ENCODE data around the gene GANC.
"Not testable (repeated sequence)": the region's sequence is repeated elsewhere in the genome, so short reads cannot be mapped to it uniquely, and the experiment has no call there.

GANC gene, protein sequence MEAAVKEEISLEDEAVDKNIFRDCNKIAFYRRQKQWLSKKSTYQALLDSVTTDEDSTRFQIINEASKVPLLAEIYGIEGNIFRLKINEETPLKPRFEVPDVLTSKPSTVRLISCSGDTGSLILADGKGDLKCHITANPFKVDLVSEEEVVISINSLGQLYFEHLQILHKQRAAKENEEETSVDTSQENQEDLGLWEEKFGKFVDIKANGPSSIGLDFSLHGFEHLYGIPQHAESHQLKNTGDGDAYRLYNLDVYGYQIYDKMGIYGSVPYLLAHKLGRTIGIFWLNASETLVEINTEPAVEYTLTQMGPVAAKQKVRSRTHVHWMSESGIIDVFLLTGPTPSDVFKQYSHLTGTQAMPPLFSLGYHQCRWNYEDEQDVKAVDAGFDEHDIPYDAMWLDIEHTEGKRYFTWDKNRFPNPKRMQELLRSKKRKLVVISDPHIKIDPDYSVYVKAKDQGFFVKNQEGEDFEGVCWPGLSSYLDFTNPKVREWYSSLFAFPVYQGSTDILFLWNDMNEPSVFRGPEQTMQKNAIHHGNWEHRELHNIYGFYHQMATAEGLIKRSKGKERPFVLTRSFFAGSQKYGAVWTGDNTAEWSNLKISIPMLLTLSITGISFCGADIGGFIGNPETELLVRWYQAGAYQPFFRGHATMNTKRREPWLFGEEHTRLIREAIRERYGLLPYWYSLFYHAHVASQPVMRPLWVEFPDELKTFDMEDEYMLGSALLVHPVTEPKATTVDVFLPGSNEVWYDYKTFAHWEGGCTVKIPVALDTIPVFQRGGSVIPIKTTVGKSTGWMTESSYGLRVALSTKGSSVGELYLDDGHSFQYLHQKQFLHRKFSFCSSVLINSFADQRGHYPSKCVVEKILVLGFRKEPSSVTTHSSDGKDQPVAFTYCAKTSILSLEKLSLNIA (N-terminal part only)

DNA sequence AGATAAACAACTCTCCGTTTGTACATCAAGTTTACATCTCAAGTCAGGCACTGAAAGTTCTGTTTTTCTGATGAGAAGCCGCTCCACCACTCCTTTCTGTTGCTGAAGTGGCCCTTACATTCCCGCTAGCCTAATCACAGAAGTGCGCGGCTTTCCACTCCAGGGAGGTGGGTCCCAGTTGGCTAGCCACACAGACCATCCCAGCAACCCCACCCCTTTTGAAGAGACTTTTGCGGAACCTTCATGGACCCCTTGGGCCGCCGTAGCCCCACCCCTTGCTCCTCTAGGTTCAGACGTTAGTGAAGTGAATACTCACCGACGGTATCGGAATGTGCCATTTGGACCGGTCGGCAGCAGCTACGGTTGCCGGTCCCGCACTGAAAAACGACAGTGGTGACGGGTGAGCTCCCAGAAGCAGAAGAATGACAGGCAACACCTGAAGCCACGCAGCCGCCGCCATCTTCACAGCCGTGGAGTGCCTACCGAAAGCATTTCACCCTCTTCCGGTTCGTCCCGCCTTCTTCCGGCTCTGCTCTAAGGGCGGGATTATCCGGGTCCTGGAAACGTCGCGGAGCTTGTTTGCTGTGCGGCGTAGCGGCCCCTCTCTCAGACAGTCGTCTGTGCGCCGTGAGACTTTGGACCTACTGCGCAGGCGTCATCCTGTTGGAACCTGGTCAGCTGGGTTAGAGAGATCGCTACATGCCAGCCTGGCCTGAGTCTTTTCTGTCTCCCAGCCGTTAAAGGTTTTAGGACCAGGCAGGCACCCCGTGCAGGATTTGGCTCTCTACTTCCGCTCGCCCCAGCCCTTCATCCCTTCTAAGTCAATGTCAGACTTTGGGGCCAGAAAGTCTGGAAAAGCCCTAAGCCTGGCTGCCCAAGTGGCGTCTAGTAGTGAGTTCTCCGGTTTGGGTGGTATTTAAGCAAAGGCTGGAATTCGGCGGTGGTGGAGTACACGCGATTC lies at the start of gene GANC, which contains the start of gene TMEM87A:
TSS of gene GANC (plus strand) at position 263 of the 961 bp plus-strand sequence. CDS start 1,281 bp downstream, outside the sequence.
TSS of gene TMEM87A (minus strand) at position 495 of the 961 bp plus-strand sequence. CDS start at position 460, 35 bp downstream.
- Histone ChIP-seq H3K36me3 (ENCODE audit: insufficient read depth) (no peaks in the 10 kb centered on the region), H3K79me2 (ENCODE audit: insufficient read depth, low read depth) (peaks cover 71% of the 10 kb centered on the region), H3K4me1 (ENCODE audit: low read depth, poor library complexity, severe bottlenecking) (peaks cover 33% of the 10 kb centered on the region)

DNA sequence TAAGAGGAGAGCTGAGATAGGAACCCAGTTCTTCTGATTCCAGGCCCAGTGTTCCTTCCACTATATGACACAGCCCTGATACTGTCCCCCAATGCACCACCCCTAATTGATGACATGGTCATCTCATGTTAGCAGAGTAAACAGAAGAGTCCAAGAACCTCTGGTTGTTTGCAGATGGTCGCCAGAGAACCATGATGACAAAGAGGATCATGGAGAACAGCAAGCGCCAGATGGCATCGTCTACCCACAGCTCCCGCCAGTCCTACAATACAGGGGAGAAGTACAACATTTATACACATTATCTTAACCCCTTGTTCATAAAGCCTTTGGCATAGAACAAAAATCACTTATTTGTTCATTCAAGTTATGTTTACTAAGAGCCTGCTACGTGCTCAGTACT lies 46.4 kb upstream of the GANC start:
- H3K79me2 ChIP-seq (ENCODE audit: insufficient read depth, low read depth) = no peaks in the 10 kb centered on the region
- no peak overlapping the region for H3K4me3 ChIP-seq (IDR thresholded peaks at IDR 0.05; ENCODE audit: insufficient read depth, low read depth, low read length)
- no peak overlapping the region for H3K9ac ChIP-seq
- no peak overlapping the region for H2AFZ ChIP-seq (ENCODE audit: low read depth)
- no peaks in the 10 kb centered on the region for H3K4me1 ChIP-seq (ENCODE audit: low read depth, poor library complexity, severe bottlenecking)
- TF ChIP-seq, protein P1, sequence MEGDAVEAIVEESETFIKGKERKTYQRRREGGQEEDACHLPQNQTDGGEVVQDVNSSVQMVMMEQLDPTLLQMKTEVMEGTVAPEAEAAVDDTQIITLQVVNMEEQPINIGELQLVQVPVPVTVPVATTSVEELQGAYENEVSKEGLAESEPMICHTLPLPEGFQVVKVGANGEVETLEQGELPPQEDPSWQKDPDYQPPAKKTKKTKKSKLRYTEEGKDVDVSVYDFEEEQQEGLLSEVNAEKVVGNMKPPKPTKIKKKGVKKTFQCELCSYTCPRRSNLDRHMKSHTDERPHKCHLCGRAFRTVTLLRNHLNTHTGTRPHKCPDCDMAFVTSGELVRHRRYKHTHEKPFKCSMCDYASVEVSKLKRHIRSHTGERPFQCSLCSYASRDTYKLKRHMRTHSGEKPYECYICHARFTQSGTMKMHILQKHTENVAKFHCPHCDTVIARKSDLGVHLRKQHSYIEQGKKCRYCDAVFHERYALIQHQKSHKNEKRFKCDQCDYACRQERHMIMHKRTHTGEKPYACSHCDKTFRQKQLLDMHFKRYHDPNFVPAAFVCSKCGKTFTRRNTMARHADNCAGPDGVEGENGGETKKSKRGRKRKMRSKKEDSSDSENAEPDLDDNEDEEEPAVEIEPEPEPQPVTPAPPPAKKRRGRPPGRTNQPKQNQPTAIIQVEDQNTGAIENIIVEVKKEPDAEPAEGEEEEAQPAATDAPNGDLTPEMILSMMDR (conservative IDR thresholded peaks at IDR 0.05; ENCODE audit: low read depth, low read length) = no peak
- H3K4me2 ChIP-seq = no peak overlapping the region
- H3K36me3 ChIP-seq (ENCODE audit: insufficient read depth) = no peaks in the 10 kb centered on the region
- H3K27ac ChIP-seq = no peak overlapping the region
- H3K27me3 ChIP-seq (ENCODE audit: insufficient read depth, low read depth) = no peaks in the 10 kb centered on the region
- H4K20me1 ChIP-seq (ENCODE audit: insufficient read depth) = no peaks in the 10 kb centered on the region

More for the DNA sequence above, at the start of gene GANC, which contains the start of gene TMEM87A:
- Histone ChIP-seq H2AFZ (ENCODE audit: low read depth) (peak within 1 kb of the TSS; percentile 60), H3K4me3 (IDR thresholded peaks at IDR 0.05; ENCODE audit: insufficient read depth, low read depth, low read length) (no peak within 1 kb of the TSS), H3K9ac (peak within 1 kb of the TSS; percentile 70), H3K4me2 (peak within 1 kb of the TSS; percentile 89), H4K20me1 (ENCODE audit: insufficient read depth) (no peaks in the 10 kb centered on the region), H3K27ac (peak within 1 kb of the TSS; percentile 73), H3K27me3 (ENCODE audit: insufficient read depth, low read depth) (no peaks in the 10 kb centered on the region)
- TF ChIP-seq, protein P1 (conservative IDR thresholded peaks at IDR 0.05; ENCODE audit: low read depth, low read length) = no peak

DNA sequence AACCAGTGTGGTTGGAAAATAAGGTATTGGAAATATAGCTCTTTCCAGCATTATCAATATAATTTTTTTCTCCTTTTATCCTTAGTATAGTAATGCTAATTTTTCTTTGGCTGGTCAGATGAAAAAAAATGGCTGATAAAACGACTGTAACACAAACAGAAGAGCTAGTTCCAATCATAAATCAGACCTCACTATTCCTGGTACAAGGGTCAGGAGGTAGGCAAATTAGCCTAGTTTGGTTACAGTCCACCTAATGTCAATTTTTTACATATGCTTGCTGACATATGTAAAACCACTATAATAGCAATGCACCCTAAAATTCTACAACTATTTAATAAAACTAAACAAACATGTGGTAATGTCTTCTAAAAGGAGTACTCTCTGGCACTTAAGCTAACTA lies 45.0 kb upstream of the GANC start:
- Histone ChIP-seq H2AFZ (ENCODE audit: low read depth) (no peak overlapping the region), H3K4me1 (ENCODE audit: low read depth, poor library complexity, severe bottlenecking) (no peaks in the 10 kb centered on the region), H3K9ac (no peak overlapping the region), H3K79me2 (ENCODE audit: insufficient read depth, low read depth) (no peaks in the 10 kb centered on the region), H4K20me1 (ENCODE audit: insufficient read depth) (no peaks in the 10 kb centered on the region), H3K27me3 (ENCODE audit: insufficient read depth, low read depth) (no peaks in the 10 kb centered on the region), H3K4me2 (no peak overlapping the region), H3K27ac (no peak overlapping the region), H3K4me3 (IDR thresholded peaks at IDR 0.05; ENCODE audit: insufficient read depth, low read depth, low read length) (no peak overlapping the region), H3K36me3 (ENCODE audit: insufficient read depth) (no peaks in the 10 kb centered on the region; the same call in 1 of the 2 replicates)
- TF ChIP-seq, protein P1 (conservative IDR thresholded peaks at IDR 0.05; ENCODE audit: low read depth, low read length) = no peak

DNA sequence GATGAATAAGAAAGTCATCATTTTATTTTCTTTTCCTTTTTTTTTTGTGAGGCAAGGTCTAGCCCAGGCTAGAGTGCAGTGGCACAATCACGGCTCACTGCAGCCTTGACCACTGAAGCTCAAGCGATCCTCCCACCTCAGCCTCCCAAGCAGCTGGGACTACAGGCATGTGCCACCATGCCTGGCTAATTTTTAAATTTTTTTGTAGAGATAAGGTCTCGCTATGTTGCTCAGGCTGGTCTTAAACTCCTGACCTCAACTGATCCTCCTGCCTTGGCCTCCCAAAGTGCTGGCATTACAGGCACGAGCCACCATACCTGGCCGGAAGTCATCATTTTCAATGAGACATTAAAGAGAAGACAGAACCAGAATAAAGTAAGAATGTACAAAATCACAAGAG lies 44.0 kb upstream of the GANC start:
- not testable (repeated sequence) for H3K79me2 ChIP-seq (ENCODE audit: insufficient read depth, low read depth); H3K4me3 ChIP-seq (IDR thresholded peaks at IDR 0.05; ENCODE audit: insufficient read depth, low read depth, low read length); H3K27me3 ChIP-seq (ENCODE audit: insufficient read depth, low read depth); H3K4me2 ChIP-seq; H3K36me3 ChIP-seq (ENCODE audit: insufficient read depth); H2AFZ ChIP-seq (ENCODE audit: low read depth); H3K9ac ChIP-seq; H4K20me1 ChIP-seq (ENCODE audit: insufficient read depth); H3K4me1 ChIP-seq (ENCODE audit: low read depth, poor library complexity, severe bottlenecking); H3K27ac ChIP-seq

Measured in KMS-11 (cell line).